HepG2 (cell line): ENCODE measurements around the gene CLPX. TPM values are rescaled to one million over a fixed set of nuclear protein-coding genes. Genes with fewer than 3 reads are reported as not detected.

Experiments used
- AGO2 ChIP-seq: fragments of 200-400 bp; formaldehyde crosslinking; optimal IDR thresholded peaks from 2 replicates; pipeline ENCODE3; 2017; ENCODE audit warnings: mild to moderate bottlenecking, low read depth, low read length, moderate library complexity
- AHR ChIP-seq: IDR thresholded peaks from 2 replicates; pipeline ENCODE4 v1.6.1; 2018; ENCODE audit warnings: missing genetic modification reagents, missing compliant biosample characterization
- CBX5 ChIP-seq: sonication (generic); formaldehyde crosslinking; IDR thresholded peaks from 2 replicates; pipeline ENCODE4 v1.4.0; 2020; ENCODE audit warnings: missing genetic modification reagents, borderline replicate concordance
- ELK4 ChIP-seq: sonication (generic); formaldehyde crosslinking; IDR thresholded peaks from 2 replicates; pipeline ENCODE4 v1.9.0; 2021; ENCODE audit warnings: missing genetic modification reagents, borderline replicate concordance
- GMEB1 ChIP-seq: sonication (generic); formaldehyde crosslinking; IDR thresholded peaks from 2 replicates; pipeline ENCODE4 v1.5.1; 2020; ENCODE audit warnings: missing genetic modification reagents, mild to moderate bottlenecking, borderline replicate concordance
- HNRNPK ChIP-seq: fragments of 200-400 bp; formaldehyde crosslinking; IDR thresholded peaks from 2 replicates; pipeline ENCODE4 v1.6.1; 2018; ENCODE audit warnings: low read length, low read depth, moderate library complexity, mild to moderate bottlenecking; ENCODE audit not compliant: poor library complexity, severe bottlenecking
- LBX2 ChIP-seq: sonication (generic); formaldehyde crosslinking; IDR thresholded peaks from 2 replicates; pipeline ENCODE4 v1.5.0; 2020; ENCODE audit warnings: missing genetic modification reagents, mild to moderate bottlenecking, borderline replicate concordance
- MED1 ChIP-seq: sonication (generic); formaldehyde crosslinking; IDR thresholded peaks from 2 replicates; pipeline ENCODE4 v1.4.0; 2020; ENCODE audit warnings: missing genetic modification reagents
- MEIS1 ChIP-seq: sonication (generic); formaldehyde crosslinking; IDR thresholded peaks from 2 replicates; pipeline ENCODE4 v1.9.0; 2021; ENCODE audit warnings: mild to moderate bottlenecking, missing genetic modification reagents, moderate library complexity, borderline replicate concordance
- NFIC ChIP-seq: IDR thresholded peaks from 2 replicates; pipeline ENCODE4 v1.6.1; 2012; ENCODE audit warnings: mild to moderate bottlenecking, low read length, inconsistent platforms
- RCOR2 ChIP-seq: IDR thresholded peaks from 2 replicates; pipeline ENCODE4 v1.6.1; 2016; ENCODE audit warnings: missing biosample characterization, missing genetic modification reagents
- SP2 ChIP-seq: sonication (generic); formaldehyde crosslinking; IDR thresholded peaks from 2 replicates; pipeline ENCODE4 v1.5.1; 2020; ENCODE audit warnings: mild to moderate bottlenecking, missing genetic modification reagents
- SRF ChIP-seq: IDR thresholded peaks from 2 replicates; pipeline ENCODE4 v1.6.1; 2011; ENCODE audit warnings: mild to moderate bottlenecking, low read depth, low read length, moderate library complexity
- SUZ12 ChIP-seq: fragments of 150-350 bp; IDR thresholded peaks from 2 replicates; pipeline ENCODE4 v1.6.1; 2014; ENCODE audit warnings: low read depth, low read length
- TMF1 ChIP-seq: sonication (generic); formaldehyde crosslinking; IDR thresholded peaks from 2 replicates; pipeline ENCODE4 v1.8.1; 2022; ENCODE audit warnings: low read depth, missing genetic modification reagents
- TOE1 ChIP-seq: sonication (generic); formaldehyde crosslinking; IDR thresholded peaks from 2 replicates; pipeline ENCODE4 v1.4.0; 2020; ENCODE audit warnings: mild to moderate bottlenecking, missing genetic modification reagents
- UBTF ChIP-seq: sonication (generic); formaldehyde crosslinking; IDR thresholded peaks from 2 replicates; pipeline ENCODE4 v1.4.0; 2020; ENCODE audit warnings: mild to moderate bottlenecking, missing genetic modification reagents
- ZBTB14 ChIP-seq: sonication (generic); formaldehyde crosslinking; IDR thresholded peaks from 2 replicates; pipeline ENCODE4 v1.4.0; 2020; ENCODE audit warnings: missing genetic modification reagents
- ZFP41 ChIP-seq: sonication (generic); formaldehyde crosslinking; IDR thresholded peaks from 2 replicates; pipeline ENCODE4 v1.4.0; 2020; ENCODE audit warnings: mild to moderate bottlenecking, missing genetic modification reagents, borderline replicate concordance
- ZKSCAN5 ChIP-seq: sonication (generic); formaldehyde crosslinking; IDR thresholded peaks from 2 replicates; pipeline ENCODE4 v1.5.1; 2020; ENCODE audit warnings: mild to moderate bottlenecking, missing genetic modification reagents
- ZMYM2 ChIP-seq: sonication (generic); formaldehyde crosslinking; IDR thresholded peaks from 2 replicates; pipeline ENCODE4 v1.8.0; 2022; ENCODE audit warnings: mild to moderate bottlenecking, missing genetic modification reagents
- ZNF138 ChIP-seq: sonication (generic); formaldehyde crosslinking; IDR thresholded peaks from 2 replicates; pipeline ENCODE4 v1.5.0; 2020; ENCODE audit warnings: mild to moderate bottlenecking, low read depth, missing genetic modification reagents
- ZNF143 ChIP-seq: sonication (generic); formaldehyde crosslinking; IDR thresholded peaks from 2 replicates; pipeline ENCODE4 v1.4.0; 2020; ENCODE audit warnings: missing genetic modification reagents
- ZNF354B ChIP-seq: sonication (generic); formaldehyde crosslinking; IDR thresholded peaks from 2 replicates; pipeline ENCODE4 v1.8.0; 2022; ENCODE audit warnings: mild to moderate bottlenecking, missing genetic modification reagents
- polyA plus RNA-seq, 8 experiments: library from polyadenylated mRNA; depleted of rRNA in 3 of 8; stranded (reverse) in 7 of 8; unstranded in 1 of 8; fragments of >200 nt; fragmentation: Illumina TruSeq in 4 of 8; extraction: Trizol in 4 of 8; gene quantifications; 2 replicates each; pipeline versions ENCODE4 v1.2.1 to v1.2.3, GENCODE V29; 2011 to 2016; ENCODE audit warnings: low read depth in 4 of 8, missing spikeins in 1 of 8, mixed read lengths in 1 of 8; ENCODE audit not compliant: insufficient read depth in 1 of 8
- total RNA-seq, 5 experiments: library from RNA; depleted of rRNA; stranded (reverse); fragments of >200 nt; fragmentation: Illumina TruSeq; extraction: Trizol; gene quantifications; 2 replicates each; pipeline ENCODE4 v1.2.3, GENCODE V29; 2016; ENCODE audit warnings: low read depth in 1 of 5

Gene CLPX
- total and polyA plus RNA-seq, 2 of the 13 experiments (the other 11 are each of a cell fraction or from before 2014, with no cell fraction given): 33.9 to 61.3 TPM

GRCh38 chr15:65133548-65134200, 51.5 kb downstream of the CLPX start, which contains the start of gene PDCD7 (continued):
- TF ChIP-seq ZNF354B (CRISPR knock-in tag) (no peak), UBTF (no peak; the same call in 1 of the 2 replicates), GMEB1 (peak; percentile 51; the same call in 1 of the 2 replicates), MED1 (CRISPR knock-in tag) (peak; percentile 69; the same call in 1 of the 2 replicates), MEIS1 (CRISPR knock-in tag) (0 out of 2 replicates have a peak, but pooled peaks have one; percentile 66), CBX5 (CRISPR knock-in tag) (no peak), ZFP41 (no peak), LBX2 (CRISPR knock-in tag) (no peak), AGO2 (peak; percentile 14), ELK4 (CRISPR knock-in tag) (no peak), NFIC (no peak), ZKSCAN5 (CRISPR knock-in tag) (no peak), SUZ12 (no peak), TOE1 (no peak), SP2 (peak; percentile 46; the same call in 1 of the 2 replicates), RCOR2 (CRISPR knock-in tag) (peak; percentile 59; the same call in 1 of the 2 replicates), HNRNPK (no peak), ZBTB14 (CRISPR knock-in tag) (no peak), TMF1 (CRISPR knock-in tag) (no peak), ZNF143 (no peak), ZNF138 (0 out of 2 replicates have a peak, but pooled peaks have one; percentile 39), ZMYM2 (CRISPR knock-in tag) (no peak), AHR (peak; percentile 65; the same call in 1 of the 2 replicates), SRF (no peak)
